Thymus (tissue), 11 donors: ENCODE data around the gene CTAG1A. TPM values are rescaled to one million over a fixed set of nuclear protein-coding genes. Genes with fewer than 3 reads are reported as not detected.
A peak's percentile ranks its signal among the peaks of the same experiment; 100 is the strongest.

Experiments
- DNase-seq, 9 donors: peaks; one replicate each; pipeline ENCODE4 v3.0.0-alpha.2; 2013; ENCODE audit warnings: low spot score in 9 of 9, low read depth in 6 of 9, missing footprints in 1 of 9
- H3K27ac ChIP-seq, 2 donors: one replicate each; pipeline ENCODE4 v1.5.1; 2013; ENCODE audit warnings: control low read depth in 1 of 2, low read depth in 1 of 2, low read length in 1 of 2, mild to moderate bottlenecking in 1 of 2, moderate library complexity in 1 of 2
- H3K27me3 ChIP-seq, 2 donors: one replicate each; pipeline ENCODE4 v1.5.1; 2013; ENCODE audit warnings: low read length in 1 of 2; ENCODE audit not compliant: control insufficient read depth in 2 of 2, insufficient read depth in 1 of 2
- H3K36me3 ChIP-seq, 2 donors: one replicate each; pipeline ENCODE4 v1.5.1; 2013; ENCODE audit warnings: low read length in 1 of 2, mild to moderate bottlenecking in 1 of 2, moderate library complexity in 1 of 2; ENCODE audit not compliant: control insufficient read depth in 2 of 2, insufficient read depth in 2 of 2
- H3K4me1 ChIP-seq, 2 donors: one replicate each; pipeline ENCODE4 v1.5.1; 2013; ENCODE audit warnings: low read length in 2 of 2; ENCODE audit not compliant: control insufficient read depth in 2 of 2, insufficient read depth in 2 of 2
- H3K4me3 ChIP-seq, 2 donors: one replicate each; pipeline ENCODE4 v1.5.1; 2013; ENCODE audit warnings: low read length in 2 of 2, control low read depth in 1 of 2, mild to moderate bottlenecking in 1 of 2
- H3K9me3 ChIP-seq, 2 donors: one replicate each; pipeline ENCODE4 v1.5.1; 2013; ENCODE audit warnings: low read length in 1 of 2, mild to moderate bottlenecking in 1 of 2; ENCODE audit not compliant: control insufficient read depth in 2 of 2, insufficient read depth in 1 of 2
- WGBS: extraction: QIAGEN DNeasy Blood & Tissue Kit; methylation state at CpG from one replicate; pipeline ENCODE4 v1.1.7; 2013; 5-methylcytosine and 5-hydroxymethylcytosine counted together
- polyA plus RNA-seq: library from polyadenylated mRNA; stranded (reverse); fragments of 200-250 nt; gene quantifications from one replicate; pipeline ENCODE4 v1.2.3, GENCODE V29; 2013
- total RNA-seq: library from RNA; stranded (reverse); fragments of 120-200 nt; gene quantifications from one replicate; pipeline ENCODE4 v1.2.4, GENCODE V29; 2013
- donor health status: healthy.

The CTAG1A gene
- total and polyA plus RNA-seq, 2 donors, result 0.07 TPM; not detected in 1

DNA sequence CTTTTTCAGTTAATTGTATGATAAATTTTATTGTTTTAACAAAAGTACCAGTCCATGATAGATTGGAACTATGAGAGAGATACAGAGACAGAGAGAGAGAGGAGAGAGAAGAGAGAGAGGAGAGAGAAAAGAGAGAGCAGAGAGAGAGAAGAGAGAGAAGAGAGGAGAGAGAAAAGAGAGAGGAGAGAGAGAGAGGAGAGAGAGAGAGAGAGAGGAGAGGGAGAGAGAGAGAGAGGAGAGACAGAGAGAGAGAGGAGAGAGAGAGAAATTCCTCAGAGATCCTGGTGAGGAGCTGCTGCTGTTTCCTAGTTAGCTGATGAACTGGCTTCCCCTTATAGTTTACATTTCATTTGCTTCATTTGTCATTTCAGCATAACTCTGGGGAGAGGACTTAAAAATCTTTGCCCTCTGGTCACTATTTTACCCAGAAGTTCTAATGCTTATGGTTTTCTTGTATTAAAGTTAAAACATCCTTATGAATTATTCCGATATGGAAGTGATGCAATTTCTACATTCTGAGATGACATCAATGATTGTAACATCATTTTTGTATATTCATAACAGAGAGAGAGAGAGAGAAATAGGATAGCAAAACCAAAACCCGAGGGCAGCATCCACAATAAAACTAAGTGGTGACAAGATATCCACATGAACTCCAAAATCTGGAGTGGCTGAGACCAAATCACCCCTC, 10.8 kb downstream of the CTAG1A start:
- Histone ChIP-seq H3K27me3 (no peaks in the 10 kb centered on the region), H3K36me3 (no peaks in the 10 kb centered on the region), H3K4me1 (peaks cover 0 to 4% of the 10 kb centered on the region in 2 donors), H3K27ac (no peak overlapping the region), H3K9me3 (no peaks in the 10 kb centered on the region), H3K4me3 (no peak overlapping the region)
- DNase-seq, result no peak
- WGBS, result 92% methylated on average over 2 of the region's 2 CpGs

DNA sequence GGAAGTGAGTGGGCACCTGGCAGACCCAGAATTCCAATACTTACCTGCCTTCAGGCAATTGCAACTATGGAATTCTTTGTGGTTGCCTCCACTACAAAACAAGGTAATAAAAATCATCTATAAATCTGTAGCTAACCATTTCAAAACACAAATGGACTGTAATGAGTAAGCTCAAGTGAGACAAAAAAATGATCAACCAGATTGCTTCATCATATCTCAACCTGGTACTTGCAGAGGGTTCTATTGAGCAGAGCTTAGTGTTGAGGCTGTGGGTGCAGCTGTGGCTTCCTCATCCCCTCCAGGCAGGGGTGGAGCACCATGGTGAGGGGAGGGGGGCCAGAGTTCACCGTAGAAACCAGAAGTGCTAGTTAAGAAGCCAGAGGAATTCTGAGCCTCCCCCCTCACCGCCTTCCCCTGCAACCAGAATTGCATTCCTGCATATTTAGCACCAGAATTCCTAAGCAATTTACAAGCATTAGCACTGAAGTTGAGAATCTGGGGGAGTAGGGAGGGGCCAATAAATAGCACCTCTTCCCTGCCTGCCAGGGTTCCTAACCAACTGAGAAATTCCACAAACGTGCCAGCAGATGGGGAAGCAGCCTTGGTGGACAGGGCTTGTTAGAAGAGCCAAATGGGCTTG, 11.5 kb downstream of the CTAG1A start:
- no peaks in the 10 kb centered on the region for H3K36me3 ChIP-seq
- peak in 2 of 9 donors; percentile 3 to 39 for DNase-seq
- peaks cover 0 to 4% of the 10 kb centered on the region in 2 donors for H3K4me1 ChIP-seq
- no peak overlapping the region for H3K27ac ChIP-seq
- H3K4me3 ChIP-seq, result no peak overlapping the region
- H3K9me3 ChIP-seq, result no peaks in the 10 kb centered on the region
- H3K27me3 ChIP-seq, result no peaks in the 10 kb centered on the region
- 24% methylated on average over 3 of the region's 3 CpGs for WGBS

DNA sequence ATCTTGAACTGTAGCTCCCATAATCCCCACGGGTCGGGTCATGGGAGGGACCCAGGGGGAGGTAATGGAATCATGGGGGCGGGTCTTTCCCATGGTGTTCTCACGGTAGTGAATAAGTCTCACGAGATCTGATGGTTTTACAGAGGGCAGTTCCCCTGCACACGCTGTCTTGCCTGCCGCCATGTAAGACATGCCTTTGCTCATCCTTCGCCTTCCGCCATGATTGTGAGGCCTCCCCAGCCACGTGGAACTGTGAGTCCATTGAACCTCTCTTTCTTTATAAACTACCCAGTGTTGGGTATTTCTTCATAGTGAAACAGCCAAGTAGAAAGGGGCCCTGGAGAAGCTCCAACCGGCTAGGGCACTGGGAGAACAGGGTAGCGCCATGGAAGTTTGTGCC, 12.3 kb downstream of the CTAG1A start:
- no peak for DNase-seq
- 97% methylated on average over 12 of the region's 12 CpGs for WGBS
- no peak overlapping the region for H3K4me3 ChIP-seq
- H3K36me3 ChIP-seq, result no peaks in the 10 kb centered on the region
- H3K4me1 ChIP-seq, result peaks cover 0 to 4% of the 10 kb centered on the region in 2 donors
- H3K27me3 ChIP-seq, result no peaks in the 10 kb centered on the region
- H3K9me3 ChIP-seq, result no peaks in the 10 kb centered on the region
- no peak overlapping the region for H3K27ac ChIP-seq

DNA sequence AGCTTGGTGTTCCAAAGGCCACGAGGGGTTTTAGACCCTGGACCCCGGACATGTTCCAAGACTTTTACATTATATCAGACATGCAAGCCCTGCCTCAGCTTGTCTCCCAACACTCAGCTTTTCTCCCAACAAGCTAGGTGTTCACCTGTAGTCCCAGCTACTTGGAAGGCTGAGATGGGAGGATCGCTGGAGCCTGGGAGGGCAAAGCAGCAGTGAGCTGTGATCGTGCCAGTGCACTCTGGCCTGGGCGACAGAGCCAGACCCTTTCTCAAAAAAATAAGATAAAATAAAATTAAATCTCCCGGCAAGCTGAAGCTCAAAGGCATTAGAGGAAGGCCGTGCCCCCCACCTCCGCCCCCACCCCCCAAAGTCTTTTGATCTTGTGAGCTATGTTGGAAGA, 13.7 kb downstream of the CTAG1A start:
- Histone ChIP-seq H3K27ac (no peak overlapping the region), H3K4me3 (no peak overlapping the region), H3K4me1 (peaks cover 0 to 4% of the 10 kb centered on the region in 2 donors), H3K36me3 (no peaks in the 10 kb centered on the region), H3K9me3 (no peaks in the 10 kb centered on the region), H3K27me3 (no peaks in the 10 kb centered on the region)
- DNase-seq, result no peak
- 96% methylated on average over 8 of the region's 8 CpGs for WGBS

DNA sequence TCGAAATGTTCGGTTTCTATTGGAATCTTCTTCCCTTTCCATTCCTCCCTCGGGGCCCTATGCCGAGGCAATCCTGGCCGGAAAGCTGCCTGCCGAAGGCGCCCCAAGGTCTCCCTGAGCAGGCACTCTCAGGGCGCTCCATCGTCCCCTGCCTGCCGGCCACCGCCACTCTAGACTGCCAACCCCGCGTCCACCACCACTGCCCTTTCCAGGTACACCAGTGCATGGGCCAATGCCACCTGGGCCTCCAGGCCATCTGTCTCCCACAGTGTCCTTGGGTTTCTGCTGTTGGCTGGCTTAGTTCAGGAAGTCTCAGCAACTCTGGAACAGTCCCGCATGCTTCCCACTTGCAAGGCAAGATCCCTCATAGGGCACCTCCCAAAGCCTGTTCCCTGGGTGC, 14.6 kb downstream of the CTAG1A start:
- no peaks in the 10 kb centered on the region for H3K36me3 ChIP-seq
- no peaks in the 10 kb centered on the region for H3K27me3 ChIP-seq
- no peak for DNase-seq
- H3K27ac ChIP-seq, result no peak overlapping the region
- H3K4me1 ChIP-seq, result peaks cover 0 to 4% of the 10 kb centered on the region in 2 donors
- no peaks in the 10 kb centered on the region for H3K9me3 ChIP-seq
- 98% methylated on average over 14 of the region's 14 CpGs for WGBS
- no peak overlapping the region for H3K4me3 ChIP-seq

DNA sequence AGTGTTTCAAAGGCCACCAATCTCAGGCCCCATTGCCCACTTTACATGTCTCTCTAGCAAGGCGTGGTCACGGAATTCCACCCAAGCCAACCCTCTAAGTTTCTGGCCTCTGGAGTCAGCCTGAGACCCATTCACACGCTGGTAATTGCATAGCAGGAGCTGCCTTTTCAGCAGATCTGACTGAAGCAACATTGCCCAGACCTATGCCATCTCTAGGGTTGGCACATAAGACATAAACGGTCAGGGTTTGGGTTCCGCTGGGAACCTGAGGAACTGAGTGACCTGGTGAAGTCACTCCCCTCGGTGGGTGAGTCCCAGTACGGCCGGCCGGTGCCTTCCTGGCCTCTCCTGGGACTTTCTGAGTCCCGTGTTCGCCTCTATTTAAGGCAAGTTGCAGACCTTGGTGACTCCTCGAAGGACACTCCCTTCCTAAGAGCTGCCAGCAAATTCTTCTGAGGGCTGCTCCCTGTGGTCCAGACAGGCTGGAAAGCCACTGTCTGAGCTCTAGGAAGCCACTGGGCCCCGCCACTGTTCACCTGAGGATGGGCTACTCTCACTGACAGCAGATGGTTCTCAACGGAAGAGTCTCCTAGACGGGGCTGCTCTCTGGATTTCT, 15.9 kb downstream of the CTAG1A start:
- DNase-seq, result no peak
- H3K4me1 ChIP-seq, result peaks cover 0 to 4% of the 10 kb centered on the region in 2 donors
- 95% methylated on average over 15 of the region's 15 CpGs for WGBS

DNA sequence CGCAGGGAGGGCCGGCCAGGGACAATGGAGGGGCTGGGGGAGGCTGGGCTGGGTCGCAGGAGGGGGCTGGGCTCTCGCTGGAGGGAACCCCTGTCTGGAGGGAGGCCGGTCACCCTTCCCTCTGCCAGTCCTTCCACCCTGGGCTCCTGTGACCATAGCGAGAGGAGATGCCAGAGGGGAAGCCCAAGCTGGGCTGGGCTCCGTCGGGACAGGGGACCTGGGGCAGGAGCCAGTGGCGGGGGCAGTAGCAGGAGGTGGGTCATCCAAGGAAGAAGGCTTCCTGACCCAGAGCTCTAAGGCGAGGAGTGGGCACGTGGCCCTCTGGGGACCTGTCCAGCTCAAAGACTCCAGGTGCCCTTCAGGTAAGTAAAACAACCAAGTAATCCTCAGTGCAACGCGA, 17.3 kb downstream of the CTAG1A start:
- 88% methylated on average over 13 of the region's 13 CpGs for WGBS
- H3K4me3 ChIP-seq, result no peak overlapping the region
- no peaks in the 10 kb centered on the region for H3K27me3 ChIP-seq
- peaks cover 0 to 4% of the 10 kb centered on the region in 2 donors for H3K4me1 ChIP-seq
- no peak overlapping the region for H3K27ac ChIP-seq
- DNase-seq, result no peak
- no peaks in the 10 kb centered on the region for H3K36me3 ChIP-seq
- no peaks in the 10 kb centered on the region for H3K9me3 ChIP-seq

More for the DNA sequence above, 15.9 kb downstream of the CTAG1A start:
- no peaks in the 10 kb centered on the region for H3K27me3 ChIP-seq
- H3K9me3 ChIP-seq, result no peaks in the 10 kb centered on the region
- H3K27ac ChIP-seq, result no peak overlapping the region
- no peaks in the 10 kb centered on the region for H3K36me3 ChIP-seq
- no peak overlapping the region for H3K4me3 ChIP-seq

DNA sequence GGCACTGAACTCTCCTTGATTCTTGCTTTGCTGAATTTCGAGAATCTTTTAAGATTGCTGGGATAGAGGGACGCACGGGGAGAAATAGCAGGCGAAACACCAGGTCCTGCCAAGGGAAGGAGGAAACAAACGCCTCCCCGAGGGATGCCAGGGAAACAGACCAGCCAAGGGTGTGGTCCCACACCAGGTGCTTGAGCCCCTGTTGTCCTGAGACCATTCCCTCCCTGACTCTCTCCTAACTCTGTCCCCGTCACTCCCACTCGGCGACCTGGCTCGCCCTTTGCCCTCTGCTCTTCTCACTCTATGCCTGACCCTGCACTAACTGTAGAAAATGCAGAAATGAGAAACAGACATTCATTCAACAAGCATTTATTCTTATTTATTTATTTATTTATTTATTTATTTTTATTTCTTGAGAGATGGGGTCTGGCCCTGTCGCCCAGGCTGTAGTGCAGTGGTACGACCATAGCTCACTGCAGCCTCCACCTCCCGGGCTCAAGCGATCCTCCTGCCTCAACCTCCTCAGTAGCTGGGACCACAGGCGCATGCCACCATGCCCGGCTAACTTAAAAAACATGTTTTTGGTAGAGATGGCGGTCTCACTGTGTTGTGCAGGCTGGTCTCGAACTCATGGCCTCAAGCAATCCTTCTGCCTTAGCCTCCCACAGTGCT, 18.0 kb downstream of the CTAG1A start:
- 98% methylated on average over 18 of the region's 18 CpGs for WGBS
- DNase-seq, result no peak
- Histone ChIP-seq H3K9me3 (no peaks in the 10 kb centered on the region), H3K4me1 (peaks cover 0 to 4% of the 10 kb centered on the region in 2 donors), H3K4me3 (no peak overlapping the region), H3K27me3 (no peaks in the 10 kb centered on the region), H3K27ac (no peak overlapping the region), H3K36me3 (no peaks in the 10 kb centered on the region)
